ELF-1 (cell line): ENCODE results near the gene ITGA7.
"Not testable (repeated sequence)": the region's sequence is repeated elsewhere in the genome, so short reads cannot be mapped to it uniquely, and the experiment has no call there.

Source experiments
- DNase-seq: peaks from one replicate; pipeline ENCODE4 v3.0.0-alpha.2; 2016; ENCODE audit warnings: low read depth, low spot score

The ITGA7 gene

DNA sequence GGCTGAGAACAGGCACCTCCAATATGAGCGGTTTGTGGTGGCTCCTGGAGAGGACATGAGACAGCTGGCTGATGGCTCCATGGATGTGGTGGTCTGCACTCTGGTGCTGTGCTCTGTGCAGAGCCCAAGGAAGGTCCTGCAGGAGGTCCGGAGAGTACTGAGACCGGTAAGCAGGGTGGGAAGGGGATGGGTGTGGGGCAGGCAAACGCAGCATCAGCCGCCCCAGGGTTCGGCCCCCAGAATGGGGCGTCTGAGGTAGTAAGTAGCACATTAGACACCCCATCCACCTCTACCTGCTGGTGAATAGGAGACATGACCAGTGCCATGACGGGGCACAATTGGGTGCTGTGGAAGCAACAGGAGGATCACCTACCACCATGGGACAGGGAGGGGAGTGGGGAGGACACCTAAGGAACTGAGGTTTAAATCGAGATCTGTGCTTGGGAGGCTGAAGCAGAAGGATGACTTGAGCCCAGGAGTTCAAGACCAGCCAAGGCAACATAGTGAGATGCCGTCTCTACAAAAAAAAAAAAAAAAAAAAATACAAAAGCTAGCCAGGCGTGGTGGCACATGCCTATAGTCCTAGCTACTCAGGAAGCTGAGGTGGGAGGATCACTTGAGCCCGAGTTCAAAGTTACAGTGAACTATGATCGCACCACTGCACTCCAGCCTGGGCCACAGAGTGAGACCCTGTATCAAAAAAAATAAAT, 25.5 kb downstream of the ITGA7 start:
- no peak for DNase-seq

DNA sequence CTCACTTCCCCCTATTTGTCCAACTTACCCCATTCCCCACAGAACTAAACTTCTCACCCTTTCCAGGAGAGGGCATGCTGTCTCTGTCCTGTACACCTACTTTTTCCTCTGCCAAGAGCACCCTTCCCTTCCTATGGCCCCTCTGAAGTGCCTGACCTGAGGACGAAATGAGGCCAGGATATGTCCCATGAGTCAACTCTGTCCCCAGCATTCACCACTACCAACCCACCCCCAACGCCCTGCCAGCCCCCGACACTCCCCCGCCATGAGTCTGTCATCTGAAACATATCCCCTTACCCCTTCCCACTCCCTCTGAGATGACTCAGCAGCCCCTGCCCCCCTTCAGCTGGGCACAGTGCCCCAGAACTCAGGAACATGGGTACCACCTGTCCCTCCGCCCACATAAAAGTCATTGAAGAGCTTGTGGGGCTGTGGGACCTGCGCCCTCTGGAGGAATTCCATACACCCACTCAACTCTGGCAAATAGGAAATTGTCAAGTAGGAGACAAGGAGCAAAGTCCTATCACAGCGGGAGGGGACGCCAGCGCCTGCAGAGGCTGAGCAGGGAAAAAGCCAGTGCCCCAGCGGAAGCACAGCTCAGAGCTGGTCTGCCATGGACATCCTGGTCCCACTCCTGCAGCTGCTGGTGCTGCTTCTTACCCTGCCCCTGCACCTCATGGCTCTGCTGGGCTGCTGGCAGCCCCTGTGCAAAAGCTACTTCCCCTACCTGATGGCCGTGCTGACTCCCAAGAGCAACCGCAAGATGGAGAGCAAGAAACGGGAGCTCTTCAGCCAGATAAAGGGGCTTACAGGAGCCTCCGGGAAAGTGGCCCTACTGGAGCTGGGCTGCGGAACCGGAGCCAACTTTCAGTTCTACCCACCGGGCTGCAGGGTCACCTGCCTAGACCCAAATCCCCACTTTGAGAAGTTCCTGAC, 26.3 kb downstream of the ITGA7 start:
- DNase-seq: peak; percentile 88

DNA sequence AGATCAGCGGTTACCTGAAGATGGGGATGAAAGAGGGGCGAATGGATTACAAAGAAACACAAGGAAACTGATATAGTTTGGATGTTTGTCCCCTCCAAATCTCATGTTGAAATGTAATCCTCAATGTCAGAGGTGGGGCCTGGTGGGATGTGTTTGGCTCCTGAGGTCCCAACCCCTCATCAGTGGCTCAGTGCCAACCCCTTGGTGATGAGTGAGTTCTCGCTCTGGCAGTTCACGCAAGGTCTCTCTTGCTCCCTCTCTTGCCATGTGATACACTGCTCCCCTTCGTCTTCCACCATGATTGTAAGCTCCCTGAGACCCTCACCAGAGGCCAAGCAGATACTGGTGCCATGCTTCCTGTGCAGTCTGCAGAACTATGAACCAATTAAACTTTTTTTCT, 28.0 kb downstream of the ITGA7 start:
- no peak for DNase-seq

DNA sequence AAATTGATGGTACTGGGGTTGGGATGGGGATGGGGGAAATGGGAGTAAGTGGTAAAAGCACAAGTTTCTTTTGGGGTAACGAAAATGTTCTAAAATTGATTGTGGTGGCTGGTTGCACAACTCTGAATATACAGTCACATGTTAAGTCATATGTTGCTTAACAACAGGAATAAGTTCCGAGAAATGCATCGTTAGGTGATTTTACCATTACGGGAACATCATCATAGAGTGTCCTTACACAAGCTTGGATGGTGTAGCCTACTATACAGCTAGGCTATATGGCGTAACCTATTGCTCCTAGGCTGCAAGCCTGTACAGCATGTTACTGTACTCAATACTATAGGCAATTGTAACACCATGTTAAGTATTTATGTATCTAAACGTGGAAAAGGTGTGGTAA, 31.0 kb downstream of the ITGA7 start:
- no peak for DNase-seq

DNA sequence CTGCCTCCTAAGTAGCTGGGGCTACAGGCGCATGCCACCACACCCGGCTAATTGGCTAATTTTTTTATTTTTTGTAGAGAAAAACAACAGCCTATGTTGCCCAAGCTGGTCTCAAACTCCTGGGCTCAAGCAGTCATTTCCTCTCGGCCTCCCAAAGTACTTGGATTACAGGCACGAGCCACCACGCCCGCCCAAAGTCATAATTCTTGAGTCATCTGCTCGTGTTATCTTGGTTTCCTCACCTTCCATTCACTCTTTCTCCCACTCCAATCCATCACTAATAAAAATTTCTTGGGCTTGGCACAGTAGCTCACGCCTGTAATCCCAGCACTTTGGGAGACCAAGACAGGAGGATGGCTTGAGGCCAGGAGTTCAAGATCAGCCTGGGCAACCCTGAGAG, 32.0 kb downstream of the ITGA7 start:
- no peak for DNase-seq

DNA sequence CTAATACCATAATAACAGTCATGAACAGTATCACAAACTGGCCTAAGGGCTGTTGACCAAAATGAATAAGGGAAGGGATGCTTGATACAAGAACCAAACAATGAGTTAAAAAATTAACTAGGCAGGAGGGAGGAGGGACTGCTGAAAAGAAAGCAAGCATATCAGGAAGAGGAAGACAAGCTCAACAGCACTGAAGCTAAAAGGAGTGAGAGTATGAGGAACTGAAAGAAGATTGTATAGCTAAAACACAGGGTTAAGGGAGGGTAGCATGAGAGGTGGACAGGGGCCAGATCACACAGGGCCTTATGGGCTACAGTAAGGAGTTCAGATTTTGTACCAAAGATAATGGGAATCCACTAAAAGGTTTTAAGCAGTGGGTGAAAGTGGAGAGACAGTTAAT, 34.1 kb downstream of the ITGA7 start:
- DNase-seq: no peak

DNA sequence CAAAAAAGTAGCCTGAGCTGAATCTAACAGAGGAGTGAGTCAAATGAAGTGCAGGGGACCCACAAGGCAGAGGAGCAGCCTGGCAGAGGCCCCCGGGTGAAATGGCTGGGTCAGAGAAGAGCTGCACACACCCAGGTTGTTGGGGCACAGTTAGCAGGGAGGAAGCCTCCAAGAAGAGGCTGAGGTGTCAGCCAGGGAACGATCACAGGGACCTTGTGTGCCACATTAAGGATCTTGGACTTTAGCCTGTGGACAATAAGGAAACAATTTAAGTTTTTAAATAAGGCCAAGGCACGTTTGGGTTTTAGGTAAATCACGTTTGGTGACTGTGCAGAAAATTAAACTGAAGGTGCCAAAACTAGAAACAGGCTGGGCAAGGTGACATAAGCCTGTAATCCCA, 36.0 kb downstream of the ITGA7 start:
- no peak for DNase-seq

DNA sequence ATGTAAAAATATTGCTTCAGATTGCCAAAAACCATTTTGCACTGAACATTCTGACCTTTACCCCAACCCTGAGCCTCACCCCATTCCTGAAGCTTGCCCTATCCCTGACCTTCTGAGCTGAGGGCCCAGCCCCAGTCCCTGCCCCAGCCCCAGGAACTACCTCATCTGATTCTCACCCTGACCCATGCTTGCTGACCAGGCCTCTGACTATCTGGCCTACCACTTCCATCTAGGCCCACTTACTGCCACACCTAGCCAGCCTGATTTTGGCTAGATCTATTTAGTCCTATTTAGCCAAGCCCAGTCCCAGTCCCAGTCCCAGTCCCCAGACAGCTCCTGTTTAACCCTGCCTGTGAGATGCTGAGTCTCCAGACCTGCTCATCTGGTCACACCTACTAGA, 37.4 kb downstream of the ITGA7 start:
- DNase-seq: no peak

DNA sequence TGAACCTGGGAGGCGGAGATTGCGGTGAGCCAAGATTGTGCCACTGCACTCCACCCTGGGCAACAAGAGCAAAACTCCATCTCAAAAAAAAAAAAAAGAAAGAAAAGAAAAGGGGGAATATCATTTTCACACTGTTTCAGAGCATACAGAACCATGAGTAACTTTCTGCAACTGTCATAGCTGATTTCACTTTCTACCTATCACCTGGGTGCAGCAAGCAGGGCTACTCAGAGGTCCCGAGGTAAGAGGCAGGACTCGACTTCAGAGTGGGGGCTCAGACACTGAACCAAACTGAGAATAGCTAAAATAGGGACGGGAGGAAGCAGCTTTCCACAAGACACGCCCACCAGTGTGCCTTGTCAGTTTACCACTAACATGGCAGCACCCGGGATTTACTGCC, 41.2 kb downstream of the ITGA7 start:
- DNase-seq: no peak

DNA sequence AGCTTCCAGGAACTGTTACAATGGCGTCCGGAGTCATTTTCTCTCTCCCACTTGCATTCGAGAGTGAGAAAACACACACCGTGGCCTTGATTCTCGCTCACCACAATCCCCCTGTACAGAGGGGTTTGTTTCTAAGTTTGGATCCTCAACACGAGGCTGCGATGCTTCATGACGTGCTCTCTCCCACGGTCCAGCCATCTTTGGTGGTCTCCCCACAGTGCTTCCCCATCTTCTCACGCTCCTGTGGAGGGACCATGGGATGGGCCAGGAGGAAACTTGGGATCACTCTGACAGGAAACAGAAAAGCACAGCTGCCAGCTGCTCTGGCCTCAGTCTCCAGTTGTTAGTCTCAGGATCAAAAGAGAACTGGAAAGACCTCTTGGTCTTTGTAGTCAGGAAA, 42.9 kb downstream of the ITGA7 start:
- no peak for DNase-seq

DNA sequence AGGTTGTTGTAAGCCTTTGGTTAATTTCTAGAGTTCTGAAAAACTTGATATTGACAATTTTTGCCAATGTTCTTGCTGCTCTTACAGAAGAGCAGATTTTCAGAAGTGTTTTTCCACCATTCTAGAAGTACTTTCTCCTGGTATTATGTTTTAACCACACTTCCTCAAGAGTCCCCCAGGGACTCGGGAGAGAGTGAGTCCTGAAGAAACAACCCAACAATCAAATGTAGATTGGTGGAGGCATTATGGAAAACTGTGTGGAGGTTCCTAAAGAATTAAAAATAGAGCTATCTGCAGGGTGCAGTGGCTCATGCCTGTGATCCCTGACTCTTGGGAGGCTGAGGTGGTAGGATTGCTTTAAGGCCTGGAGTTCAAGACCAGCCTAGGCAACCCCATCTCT, 44.3 kb downstream of the ITGA7 start:
- DNase-seq: no peak

DNA sequence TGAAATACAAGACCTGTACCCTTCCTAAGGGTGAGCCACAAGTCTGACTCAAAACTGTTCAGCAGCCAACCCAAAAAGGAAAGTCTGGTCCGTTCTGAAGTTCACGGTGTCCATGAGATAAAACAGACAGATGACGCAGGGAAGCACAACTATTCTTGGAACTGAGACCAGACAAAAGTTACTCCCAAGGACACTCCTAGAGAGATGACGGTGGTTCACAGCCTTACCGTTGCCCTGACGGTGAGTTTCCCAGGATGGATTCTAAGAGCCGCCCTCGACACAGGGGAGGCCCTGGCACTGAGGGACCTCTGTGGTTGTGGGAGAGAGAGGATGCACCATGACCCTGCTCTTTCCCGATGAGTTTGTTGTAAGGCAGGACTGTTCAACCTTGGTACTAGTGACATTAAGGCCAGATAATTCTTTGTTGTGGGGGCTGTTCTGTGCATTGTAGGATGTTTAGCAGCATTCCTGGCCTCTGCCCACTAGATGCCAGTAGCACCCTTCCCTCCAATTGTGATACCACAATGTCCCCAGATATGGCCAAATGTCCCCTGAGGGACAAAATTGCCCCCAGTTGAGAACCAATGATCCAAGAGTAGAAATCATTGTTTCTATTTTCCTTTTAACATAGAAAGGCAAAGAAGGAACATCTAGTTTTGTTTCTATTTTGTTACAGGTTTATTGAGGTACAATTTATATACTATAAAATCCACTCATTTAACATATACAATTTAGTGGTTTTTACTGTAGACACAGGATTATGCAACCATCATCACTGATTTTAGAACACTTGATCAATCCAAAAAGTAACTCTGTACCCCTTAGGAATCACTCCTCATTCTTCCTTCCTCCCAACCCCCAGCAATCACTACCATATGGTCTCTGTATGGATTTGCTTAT, 48.0 kb downstream of the ITGA7 start:
- DNase-seq: peak; percentile 30

DNA sequence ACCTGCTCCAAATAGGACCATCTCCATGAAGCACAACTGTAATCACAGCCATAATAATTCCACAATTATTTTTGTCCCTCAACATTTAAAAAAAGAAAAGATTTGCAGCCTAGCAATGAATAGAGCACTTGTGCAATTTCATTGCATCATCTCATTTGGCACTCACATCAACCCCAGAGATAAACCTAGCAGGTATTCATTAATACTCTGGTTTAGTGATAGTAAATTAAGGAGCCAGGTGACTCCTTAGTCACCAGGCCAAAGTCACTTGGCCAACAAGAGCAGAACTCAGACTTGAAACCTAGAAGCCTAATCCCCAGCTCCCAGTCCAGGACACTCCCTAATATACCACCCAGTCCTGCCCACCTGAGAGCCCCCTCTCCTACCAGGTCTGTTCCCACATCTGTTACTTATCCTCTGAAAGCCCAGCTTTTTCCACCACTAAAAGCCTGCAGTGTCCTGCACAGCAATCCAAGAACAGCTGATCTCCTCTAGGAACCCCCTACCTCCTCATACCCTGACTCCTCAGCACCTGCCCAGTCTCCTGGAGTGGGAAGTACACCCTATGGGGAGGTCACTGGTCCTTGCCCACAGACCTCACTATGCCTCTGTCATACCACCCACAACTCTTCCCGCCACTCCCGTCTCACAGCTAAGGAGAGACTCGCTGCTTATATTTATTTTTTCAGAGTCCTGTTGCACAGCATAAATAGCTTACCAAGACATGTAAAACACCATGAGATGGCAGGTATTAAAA, 48.9 kb downstream of the ITGA7 start:
- no peak for DNase-seq

DNA sequence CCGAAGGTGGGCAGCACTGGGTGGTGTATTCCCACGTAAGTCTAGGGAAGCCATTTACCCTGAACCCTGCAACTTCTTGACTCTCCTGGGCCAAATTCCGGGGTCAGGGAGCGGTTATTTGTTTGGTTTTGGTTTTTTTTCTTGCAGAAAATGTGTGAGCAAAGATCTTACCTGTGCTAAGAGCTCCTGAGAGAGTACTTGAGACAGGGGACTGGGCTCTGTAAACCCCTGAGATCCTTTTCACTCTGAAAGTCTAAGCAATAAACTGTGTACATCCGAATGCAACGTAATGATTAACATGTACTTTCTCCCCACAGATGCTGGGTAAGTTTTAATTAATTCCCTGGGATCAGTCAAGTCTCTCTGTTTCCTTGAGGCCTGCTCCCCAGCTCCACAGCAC, 49.5 kb downstream of the ITGA7 start:
- no peak for DNase-seq

DNA sequence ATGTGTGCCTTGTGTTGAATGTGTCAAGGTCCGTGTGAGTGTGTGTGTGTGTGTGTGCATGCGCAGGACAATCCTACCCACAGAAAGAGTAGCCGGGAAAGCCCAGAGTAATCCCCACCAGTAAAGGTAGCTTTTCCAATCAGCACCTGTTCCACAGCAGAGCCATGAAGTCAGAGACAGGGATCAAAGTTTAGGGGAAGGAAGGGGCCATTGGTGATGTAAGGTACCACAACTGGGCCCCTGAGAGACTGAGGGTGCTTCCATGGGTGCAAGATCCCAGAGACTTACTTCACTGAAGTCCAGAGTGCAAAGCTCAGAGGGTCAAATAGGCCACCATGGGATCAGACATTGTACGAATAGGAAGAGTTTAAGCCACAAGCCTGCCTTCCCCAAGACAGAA, 50.5 kb downstream of the ITGA7 start:
- DNase-seq: no peak

DNA sequence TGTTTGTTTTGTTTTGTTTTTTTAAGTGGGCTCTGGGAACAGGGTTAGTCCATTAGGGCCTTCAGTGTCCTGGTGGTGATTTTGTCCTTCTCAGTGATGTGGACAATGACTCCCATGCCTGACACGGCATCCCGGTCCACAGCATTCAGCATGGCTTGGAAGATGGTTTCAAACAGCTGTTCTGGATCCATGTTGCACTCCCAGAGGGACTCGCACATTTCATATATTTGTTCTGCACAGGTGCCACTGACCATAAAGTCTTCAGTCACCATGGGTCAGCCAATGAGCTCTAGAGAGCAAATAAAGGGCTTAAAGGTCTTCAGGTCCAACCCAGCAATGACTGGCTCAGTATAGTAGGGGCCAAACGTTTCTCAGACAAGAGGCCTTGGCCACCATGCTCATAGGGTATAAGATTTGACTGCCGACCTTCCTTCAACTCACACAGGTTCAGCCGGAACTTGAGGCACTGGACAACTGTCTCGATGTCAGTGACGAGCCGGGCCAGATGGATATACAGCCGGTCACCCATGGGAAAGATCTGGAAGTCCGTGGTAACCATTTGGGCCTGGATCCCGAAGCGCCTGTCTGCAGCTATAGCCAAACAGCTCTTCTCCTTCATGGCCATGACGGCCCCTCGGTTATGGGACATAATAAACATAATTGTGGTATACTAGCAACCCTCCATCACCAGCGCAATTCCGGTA, 53.0 kb downstream of the ITGA7 start:
- DNase-seq: no peak

DNA sequence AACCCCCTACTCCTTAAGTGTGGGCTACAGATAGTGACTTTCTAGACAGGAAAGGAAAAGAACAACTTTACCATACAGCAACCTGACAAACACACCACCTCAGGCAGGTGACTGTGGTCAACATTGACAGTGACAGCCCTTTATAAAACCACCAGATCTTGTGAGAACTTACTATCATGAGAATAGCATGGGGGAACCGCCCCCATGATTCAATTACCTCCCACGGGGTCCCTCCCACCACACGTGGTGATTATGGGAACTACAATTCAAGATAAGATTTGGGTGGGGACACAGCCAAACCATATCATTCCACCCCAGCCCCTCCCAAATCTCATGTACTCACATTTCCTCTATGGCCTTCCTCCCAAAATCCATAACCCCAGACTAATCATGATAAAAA, 54.7 kb downstream of the ITGA7 start:
- DNase-seq: no peak

DNA sequence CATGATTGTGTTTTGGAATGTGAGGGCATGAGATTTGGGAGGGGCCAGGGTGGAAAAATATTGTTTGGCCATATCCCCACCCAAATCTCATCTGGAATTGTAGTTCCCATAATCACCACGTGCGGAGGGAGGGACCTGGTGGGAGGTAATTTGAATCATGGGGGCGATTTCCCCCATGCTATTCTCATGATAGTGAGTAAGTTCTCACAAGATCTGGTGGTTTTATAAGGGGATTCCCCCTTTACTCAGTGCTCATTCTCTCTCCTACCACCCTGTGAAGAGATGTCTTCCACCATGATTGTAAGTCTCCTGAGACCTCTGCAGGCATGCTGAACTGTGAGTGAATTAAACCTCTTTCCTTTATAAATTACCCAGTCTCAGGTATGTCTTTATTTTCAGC, 55.4 kb downstream of the ITGA7 start:
- no peak for DNase-seq

DNA sequence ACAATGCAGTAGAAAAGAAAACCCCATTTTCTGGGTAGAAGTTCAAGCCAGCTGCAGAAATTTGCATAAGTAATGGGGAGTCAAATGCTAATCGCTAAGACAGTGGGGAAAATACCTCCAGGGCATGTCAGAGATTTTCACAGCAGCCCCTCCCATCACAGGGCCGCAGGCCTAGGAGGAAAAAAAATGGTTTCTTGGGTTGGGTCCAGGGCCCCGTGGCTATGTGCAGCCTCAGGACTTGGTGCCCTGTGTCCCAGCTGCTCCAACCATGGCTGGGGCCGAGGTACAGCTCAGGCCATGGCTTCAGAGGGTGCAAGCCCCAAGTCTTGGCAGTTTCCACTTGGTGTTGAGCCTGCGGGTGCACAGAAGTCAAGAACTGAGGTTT, 56.4 kb downstream of the ITGA7 start:
- DNase-seq: no peak

DNA sequence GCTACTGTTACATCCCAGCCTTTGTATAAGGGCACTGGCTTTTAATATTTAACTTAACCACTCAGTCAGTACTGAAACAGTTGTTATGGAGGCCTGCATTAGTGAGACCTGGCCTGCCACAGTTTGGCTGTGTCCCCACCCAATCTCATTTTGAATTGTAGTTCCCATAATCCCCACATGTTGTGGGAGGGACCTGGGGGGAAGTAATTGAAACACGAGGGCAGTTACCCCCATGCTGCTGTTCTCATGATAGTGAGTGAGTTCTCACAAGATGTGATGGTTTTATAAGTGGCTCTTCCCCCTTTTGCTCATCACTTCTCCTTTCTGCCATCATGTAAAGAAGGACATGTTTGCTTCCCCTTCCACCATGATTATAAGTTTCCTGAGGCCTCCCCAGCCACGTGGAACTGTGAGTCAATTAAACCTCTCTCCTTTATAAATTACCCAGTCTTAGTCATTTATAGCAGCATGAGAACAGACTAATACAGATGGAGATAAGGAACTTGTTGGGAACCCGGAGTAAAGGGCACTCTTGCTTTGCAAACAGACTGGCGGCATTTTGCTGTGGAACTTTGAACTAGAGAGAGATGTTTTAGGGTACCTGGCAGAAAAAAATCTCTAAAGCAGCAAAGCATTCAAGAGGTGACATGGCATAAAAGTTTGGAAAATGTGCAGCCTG, 56.9 kb downstream of the ITGA7 start:
- DNase-seq: not testable (repeated sequence)
